Hair follicular keratinocyte (primary cell): ENCODE measurements around the gene PFKFB4. TPM values are rescaled to one million over a fixed set of nuclear protein-coding genes. Genes with fewer than 3 reads are reported as not detected.

Source experiments
- total RNA-seq: library from RNA; depleted of rRNA; stranded (reverse); fragments of >200 nt; gene quantifications from 2 replicates; pipeline ENCODE4 v1.2.3, GENCODE V29; 2015

Gene PFKFB4
- 10.7 and 12.0 TPM in 2 replicates for total RNA-seq

GRCh38 chr3:48556796-48557626 lies at the start of gene PFKFB4:
PFKFB4 (minus strand) TSS chr3:48556803; CDS start chr3:48556777, 26 bp downstream.

GRCh38 chr3:48595075-48595525 lies 38.5 kb upstream of the PFKFB4 start, which contains the start of gene COL7A1:
COL7A1 (minus strand) TSS chr3:48595329; CDS start chr3:48595159, 170 bp downstream.

GRCh38 chr3:48563382-48563918 lies 6.8 kb upstream of the PFKFB4 start, which contains the start of gene UCN2:
UCN2 (minus strand) TSS chr3:48563781; CDS start chr3:48563124, 657 bp downstream.

GRCh38 chr3:48504051-48504946 lies 52.3 kb downstream of the PFKFB4 start, which contains the start of gene SHISA5:
SHISA5 (minus strand) TSS chr3:48504174; CDS start chr3:48504094, 80 bp downstream.

Other genes with a start within 250 kb of the PFKFB4 start
- not detected in 2 replicates for gene SPINK8, start 223.1 kb downstream of the PFKFB4 start, total RNA-seq
- gene FBXW12, start 184.6 kb downstream of the PFKFB4 start, total RNA-seq = not detected in 2 replicates
- 49.2 and 84.9 TPM in 2 replicates for gene PLXNB1, start 126.7 kb downstream of the PFKFB4 start, total RNA-seq
- 30.1 and 39.5 TPM in 2 replicates for gene CCDC51, start 116.7 kb downstream of the PFKFB4 start, total RNA-seq
- gene TMA7, start 116.5 kb downstream of the PFKFB4 start, total RNA-seq = 383 and 572 TPM in 2 replicates
- gene ATRIP, start 110.1 kb downstream of the PFKFB4 start, total RNA-seq = 5.0 and 10.8 TPM in 2 replicates
- gene SHISA5, start 52.6 kb downstream of the PFKFB4 start, total RNA-seq = 173 and 174 TPM in 2 replicates
- gene UCN2, start 7.0 kb upstream of the PFKFB4 start, total RNA-seq = 6.1 and 6.7 TPM in 2 replicates
- 121 and 323 TPM in 2 replicates for gene COL7A1, start 38.5 kb upstream of the PFKFB4 start, total RNA-seq
- gene UQCRC1, start 52.8 kb upstream of the PFKFB4 start, total RNA-seq = 599 and 603 TPM in 2 replicates
- gene TMEM89, start 65.0 kb upstream of the PFKFB4 start, total RNA-seq = not detected in 2 replicates
- 52.5 and 53.9 TPM in 2 replicates for gene SLC26A6, start 78.7 kb upstream of the PFKFB4 start, total RNA-seq
- 1.0 and 1.1 TPM in 2 replicates for gene CELSR3, start 106.1 kb upstream of the PFKFB4 start, total RNA-seq
- 15.8 and 19.2 TPM in 2 replicates for gene NCKIPSD, start 129.1 kb upstream of the PFKFB4 start, total RNA-seq
- gene IP6K2, start 160.4 kb upstream of the PFKFB4 start, total RNA-seq = 53.0 and 55.1 TPM in 2 replicates